ENCODE results near the gene ZNF19.

Gene ZNF19

DNA sequence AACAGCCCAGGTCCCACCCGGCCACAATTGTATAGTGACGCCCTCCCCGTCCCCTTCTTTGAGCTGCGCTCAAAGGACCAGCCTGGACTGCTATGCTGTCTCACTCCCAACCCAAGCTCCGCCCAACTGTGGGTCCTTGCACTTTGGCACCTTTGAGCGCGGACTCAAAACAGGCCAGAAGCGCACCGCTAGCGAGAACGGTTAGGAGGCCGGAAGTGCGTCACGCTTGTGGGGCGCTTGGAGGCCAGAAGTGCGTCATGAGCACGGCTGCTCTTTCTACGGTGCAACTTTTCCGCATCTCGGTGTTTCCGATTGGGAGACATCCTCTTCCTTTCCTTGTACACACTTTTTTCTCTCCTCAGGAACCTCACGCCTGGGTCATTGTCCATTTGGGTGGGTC, at the start of gene ZNF19:
TSS of gene ZNF19 (minus strand) at position 203 of the 400 bp plus-strand sequence. CDS start 7,210 bp downstream, outside the sequence.
- H3K4me3 ChIP-seq, result no peak within 1 kb of the TSS
- no peak for DNase-seq (ENCODE audit: low spot score)
- no peak within 1 kb of the TSS for H3K27ac ChIP-seq
- TF ChIP-seq, protein P1, sequence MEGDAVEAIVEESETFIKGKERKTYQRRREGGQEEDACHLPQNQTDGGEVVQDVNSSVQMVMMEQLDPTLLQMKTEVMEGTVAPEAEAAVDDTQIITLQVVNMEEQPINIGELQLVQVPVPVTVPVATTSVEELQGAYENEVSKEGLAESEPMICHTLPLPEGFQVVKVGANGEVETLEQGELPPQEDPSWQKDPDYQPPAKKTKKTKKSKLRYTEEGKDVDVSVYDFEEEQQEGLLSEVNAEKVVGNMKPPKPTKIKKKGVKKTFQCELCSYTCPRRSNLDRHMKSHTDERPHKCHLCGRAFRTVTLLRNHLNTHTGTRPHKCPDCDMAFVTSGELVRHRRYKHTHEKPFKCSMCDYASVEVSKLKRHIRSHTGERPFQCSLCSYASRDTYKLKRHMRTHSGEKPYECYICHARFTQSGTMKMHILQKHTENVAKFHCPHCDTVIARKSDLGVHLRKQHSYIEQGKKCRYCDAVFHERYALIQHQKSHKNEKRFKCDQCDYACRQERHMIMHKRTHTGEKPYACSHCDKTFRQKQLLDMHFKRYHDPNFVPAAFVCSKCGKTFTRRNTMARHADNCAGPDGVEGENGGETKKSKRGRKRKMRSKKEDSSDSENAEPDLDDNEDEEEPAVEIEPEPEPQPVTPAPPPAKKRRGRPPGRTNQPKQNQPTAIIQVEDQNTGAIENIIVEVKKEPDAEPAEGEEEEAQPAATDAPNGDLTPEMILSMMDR (IDR thresholded peaks at IDR 0.05), result no peak

DNA sequence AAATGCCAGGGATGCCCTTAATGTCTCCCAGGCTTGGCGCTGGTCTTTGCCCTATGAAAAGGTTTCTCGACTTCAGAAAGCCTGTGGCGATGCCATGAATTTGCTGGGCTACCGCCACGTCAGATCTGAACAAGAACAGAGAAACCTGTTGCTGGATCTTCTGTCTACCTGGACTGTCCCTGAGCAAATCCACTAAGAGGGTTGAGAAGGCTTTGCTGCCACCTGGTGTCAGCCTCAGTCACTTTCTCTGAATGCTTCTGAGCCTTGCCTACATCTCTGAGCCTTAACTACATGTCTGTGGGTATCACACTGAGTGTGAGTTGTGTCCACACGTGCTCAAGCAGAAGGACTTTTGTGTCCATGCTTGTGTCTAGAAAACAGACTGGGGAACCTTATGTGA, 48.5 kb upstream of the ZNF19 start:
- TF ChIP-seq, protein P1 (IDR thresholded peaks at IDR 0.05), result no peak
- no peak for DNase-seq (ENCODE audit: low spot score)
- no peak overlapping the region for H3K27ac ChIP-seq

DNA sequence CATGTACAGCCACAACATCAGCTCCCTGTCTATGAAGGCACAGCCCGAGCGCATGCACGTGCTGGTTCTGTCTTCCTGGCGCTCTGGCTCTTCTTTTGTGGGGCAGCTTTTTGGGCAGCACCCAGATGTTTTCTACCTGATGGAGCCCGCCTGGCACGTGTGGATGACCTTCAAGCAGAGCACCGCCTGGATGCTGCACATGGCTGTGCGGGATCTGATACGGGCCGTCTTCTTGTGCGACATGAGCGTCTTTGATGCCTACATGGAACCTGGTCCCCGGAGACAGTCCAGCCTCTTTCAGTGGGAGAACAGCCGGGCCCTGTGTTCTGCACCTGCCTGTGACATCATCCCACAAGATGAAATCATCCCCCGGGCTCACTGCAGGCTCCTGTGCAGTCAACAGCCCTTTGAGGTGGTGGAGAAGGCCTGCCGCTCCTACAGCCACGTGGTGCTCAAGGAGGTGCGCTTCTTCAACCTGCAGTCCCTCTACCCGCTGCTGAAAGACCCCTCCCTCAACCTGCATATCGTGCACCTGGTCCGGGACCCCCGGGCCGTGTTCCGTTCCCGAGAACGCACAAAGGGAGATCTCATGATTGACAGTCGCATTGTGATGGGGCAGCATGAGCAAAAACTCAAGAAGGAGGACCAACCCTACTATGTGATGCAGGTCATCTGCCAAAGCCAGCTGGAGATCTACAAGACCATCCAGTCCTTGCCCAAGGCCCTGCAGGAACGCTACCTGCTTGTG, 47.8 kb upstream of the ZNF19 start:
- TF ChIP-seq, protein P1 (IDR thresholded peaks at IDR 0.05), result no peak
- Histone ChIP-seq H3K4me3 (no peak overlapping the region), H3K27ac (no peak overlapping the region)
- DNase-seq (ENCODE audit: low spot score), result no peak

More for the DNA sequence above, 48.5 kb upstream of the ZNF19 start:
- H3K4me3 ChIP-seq, result no peak overlapping the region

DNA sequence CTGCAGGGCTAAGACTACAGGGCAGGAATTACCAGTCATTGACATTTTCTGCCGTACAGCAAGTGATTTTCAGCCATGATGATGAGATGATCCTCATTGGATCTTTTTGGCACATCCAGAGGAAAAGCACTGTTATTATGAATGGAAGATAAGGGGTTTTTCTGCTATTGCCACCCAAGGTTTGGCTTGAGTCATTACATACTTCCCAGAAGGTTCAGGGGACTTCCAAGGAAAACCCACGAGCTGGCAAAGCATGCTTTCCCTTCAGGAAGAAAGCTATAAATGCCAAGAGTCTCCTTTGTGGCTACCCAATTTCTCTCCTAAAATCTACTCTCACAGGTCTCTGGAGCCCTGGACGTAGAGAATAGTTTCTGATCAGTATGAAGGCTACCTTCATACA, 43.2 kb upstream of the ZNF19 start:
- H3K27ac ChIP-seq, result no peak overlapping the region
- TF ChIP-seq, protein P1 (IDR thresholded peaks at IDR 0.05), result no peak
- no peak overlapping the region for H3K4me3 ChIP-seq
- no peak for DNase-seq (ENCODE audit: low spot score)

GRCh38 chr16:71528863-71529262, 39.7 kb upstream of the ZNF19 start:
- no peak for DNase-seq (ENCODE audit: low spot score)
- TF ChIP-seq, protein P1 (IDR thresholded peaks at IDR 0.05), result no peak
- Histone ChIP-seq H3K27ac (no peak overlapping the region), H3K4me3 (no peak overlapping the region)

DNA sequence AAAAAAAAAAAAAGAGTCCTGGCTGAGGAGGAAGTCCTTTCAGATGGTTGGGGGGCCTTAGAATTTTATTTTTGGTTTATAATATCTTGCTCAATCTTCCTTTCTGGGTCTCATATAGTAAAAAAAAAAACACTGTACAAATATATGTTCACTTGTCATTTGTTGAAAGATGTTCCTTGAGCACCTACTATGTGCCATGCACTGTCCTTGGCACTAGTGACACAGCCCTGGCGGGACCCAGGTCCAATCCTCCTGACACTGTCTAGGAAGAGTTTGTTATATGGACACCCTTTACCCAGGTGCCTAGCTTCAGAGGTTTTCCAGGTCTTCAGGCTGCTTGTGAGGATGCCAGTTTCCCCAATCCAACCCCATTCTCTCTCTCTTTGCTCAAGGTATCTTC, 39.1 kb upstream of the ZNF19 start:
- DNase-seq (ENCODE audit: low spot score), result no peak
- Histone ChIP-seq H3K27ac (no peak overlapping the region), H3K4me3 (no peak overlapping the region)
- TF ChIP-seq, protein P1 (IDR thresholded peaks at IDR 0.05), result no peak

DNA sequence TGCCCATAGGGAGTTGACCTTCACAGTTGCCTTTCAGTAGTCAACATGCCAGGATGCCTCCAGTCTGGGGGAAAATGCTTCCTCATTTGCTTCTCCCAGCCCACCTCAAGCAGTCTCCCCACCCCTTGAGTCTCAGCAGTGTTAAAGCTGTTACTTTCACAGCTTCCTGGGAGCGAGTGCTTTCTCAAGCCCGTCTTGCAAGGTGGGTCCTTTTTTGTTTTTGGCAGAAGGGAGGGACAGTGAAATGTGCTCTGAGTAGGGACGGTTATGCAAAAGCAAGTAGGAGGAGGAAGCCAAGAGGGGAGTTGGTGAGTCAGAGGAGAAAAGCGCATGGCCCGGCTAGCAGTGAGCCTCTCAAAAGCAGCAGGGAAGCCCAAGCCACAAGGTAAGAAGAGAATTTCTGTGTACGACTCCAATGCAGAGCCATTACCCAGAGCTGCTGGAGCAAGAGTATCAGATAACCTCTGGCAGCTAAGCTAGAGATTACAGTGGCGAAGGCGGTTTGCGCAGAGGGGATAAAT, 37.0 kb upstream of the ZNF19 start, which contains the start of gene CHST4:
TSS of gene CHST4 (plus strand) at position 316 of the 521 bp plus-strand sequence. CDS start 10,252 bp downstream, outside the sequence.
- Histone ChIP-seq H3K4me3 (no peak within 1 kb of the TSS), H3K27ac (no peak within 1 kb of the TSS)
- no peak for DNase-seq (ENCODE audit: low spot score)
- TF ChIP-seq, protein P1 (IDR thresholded peaks at IDR 0.05), result no peak

Data from coronary artery (tissue), 2 donors.